ENCODE results near the gene NKX2-4.

NKX2-4 gene

DNA sequence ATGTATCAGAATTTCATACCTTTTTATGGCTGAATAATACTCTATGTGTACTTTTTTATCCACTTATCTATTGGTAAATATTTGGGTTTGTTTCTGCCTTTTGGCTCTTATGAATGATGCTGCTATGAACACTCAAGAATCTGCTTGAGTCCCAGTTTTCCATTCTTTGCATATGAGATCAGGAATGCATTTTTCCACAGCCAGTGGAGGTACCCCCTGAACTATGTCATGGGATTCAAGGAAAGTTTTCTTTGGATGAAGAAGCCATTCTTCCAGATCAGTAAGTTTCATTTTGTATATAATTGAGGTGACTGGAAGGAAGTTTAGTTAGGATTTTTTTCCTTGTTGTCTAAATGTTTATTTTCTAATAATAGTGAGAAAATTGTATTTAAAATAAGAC lies 40.9 kb downstream of the NKX2-4 start:
- peaks cover 18 to 32% of the 10 kb centered on the region in 2 experiments for H3K4me1 ChIP-seq (ENCODE audit: control insufficient read depth in 1 of 2, insufficient read depth in 1 of 2, low read depth in 1 of 2, low read length in 1 of 2)
- H3K27me3 ChIP-seq = no peaks in the 10 kb centered on the region
- H3K36me3 ChIP-seq = peaks cover 44% of the 10 kb centered on the region
- no peaks in the 10 kb centered on the region for H3K9me3 ChIP-seq
- no peak for TF ChIP-seq CTCF (IDR thresholded peaks at IDR 0.05)
- no peak overlapping the region for H3K4me3 ChIP-seq (ENCODE audit: low read depth in 1 of 2, low read length in 1 of 2)
- no peak overlapping the region for H3K27ac ChIP-seq

DNA sequence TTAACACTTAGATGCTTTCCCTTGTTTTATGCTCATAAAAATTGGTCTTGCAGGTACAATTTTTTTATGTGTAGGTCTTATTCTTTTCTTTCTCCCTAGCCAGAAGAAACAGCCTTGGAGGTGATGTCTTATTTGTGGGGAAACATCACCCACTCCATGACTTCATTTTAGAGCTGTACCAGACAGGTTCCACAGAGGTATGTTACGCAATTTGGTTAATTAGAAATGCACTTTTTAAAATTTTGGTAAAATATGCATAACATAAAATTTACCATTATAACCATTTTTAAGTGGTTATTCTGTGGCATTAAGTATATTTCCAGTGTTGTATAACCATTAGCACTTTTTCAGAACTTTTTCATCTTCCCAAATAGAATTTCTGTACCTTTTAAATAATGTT lies 41.3 kb downstream of the NKX2-4 start:
- peaks cover 14 to 28% of the 10 kb centered on the region in 2 experiments for H3K4me1 ChIP-seq (ENCODE audit: control insufficient read depth in 1 of 2, insufficient read depth in 1 of 2, low read depth in 1 of 2, low read length in 1 of 2)
- TF ChIP-seq CTCF (IDR thresholded peaks at IDR 0.05) = no peak
- H3K36me3 ChIP-seq = peaks cover 46% of the 10 kb centered on the region
- no peaks in the 10 kb centered on the region for H3K9me3 ChIP-seq
- no peak overlapping the region for H3K27ac ChIP-seq
- no peaks in the 10 kb centered on the region for H3K27me3 ChIP-seq
- H3K4me3 ChIP-seq (ENCODE audit: low read depth in 1 of 2, low read length in 1 of 2) = no peak overlapping the region

DNA sequence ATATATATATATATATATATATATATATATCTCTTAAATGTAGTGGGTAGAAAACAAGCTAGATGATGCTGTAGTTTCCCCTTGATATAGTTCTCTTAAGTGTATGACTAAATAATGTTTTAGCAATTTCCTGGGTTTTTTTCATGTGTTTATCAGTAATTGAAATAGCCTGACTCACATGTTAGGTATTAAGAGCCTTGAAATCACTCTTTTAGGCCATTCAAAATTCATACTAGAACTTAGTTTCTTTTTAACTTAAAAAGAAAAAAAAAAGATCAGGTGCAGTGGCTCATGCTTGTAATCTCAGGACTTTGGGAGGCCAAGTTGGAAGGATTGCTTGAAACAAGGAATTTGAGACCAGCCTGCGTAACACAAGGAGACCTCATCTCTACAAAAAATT lies 44.1 kb downstream of the NKX2-4 start:
- Histone ChIP-seq H3K27ac (no peak overlapping the region), H3K9me3 (no peaks in the 10 kb centered on the region), H3K4me1 (ENCODE audit: control insufficient read depth in 1 of 2, insufficient read depth in 1 of 2, low read depth in 1 of 2, low read length in 1 of 2) (peaks cover 3 to 16% of the 10 kb centered on the region in 2 experiments), H3K36me3 (peaks cover 60% of the 10 kb centered on the region), H3K27me3 (no peaks in the 10 kb centered on the region), H3K4me3 (ENCODE audit: low read depth in 1 of 2, low read length in 1 of 2) (no peak overlapping the region)
- no peak for TF ChIP-seq CTCF (IDR thresholded peaks at IDR 0.05)

DNA sequence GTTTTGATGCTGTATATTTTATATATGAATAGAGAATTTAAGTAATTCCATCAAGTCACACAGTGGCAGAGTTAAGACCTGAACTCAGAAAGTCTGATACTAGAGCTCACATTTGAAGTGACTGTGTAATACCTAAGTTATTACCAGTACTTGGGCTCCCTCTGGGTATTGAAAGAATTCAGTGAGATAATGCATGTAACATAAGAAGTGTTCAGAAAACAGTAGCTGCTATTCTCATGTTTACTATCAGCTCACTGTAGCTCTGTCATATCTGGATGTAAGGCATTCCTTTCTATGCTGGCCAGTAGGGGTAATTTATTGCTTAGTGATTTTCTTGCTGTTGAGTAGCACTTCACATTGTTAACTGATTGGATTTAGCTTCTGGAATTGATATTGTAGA lies 44.6 kb downstream of the NKX2-4 start:
- no peak overlapping the region for H3K27ac ChIP-seq
- TF ChIP-seq CTCF (IDR thresholded peaks at IDR 0.05) = no peak

More for the DNA sequence above, 44.6 kb downstream of the NKX2-4 start:
- Histone ChIP-seq H3K4me1 (ENCODE audit: control insufficient read depth in 1 of 2, insufficient read depth in 1 of 2, low read depth in 1 of 2, low read length in 1 of 2) (peaks cover 3 to 12% of the 10 kb centered on the region in 2 experiments), H3K36me3 (peaks cover 60% of the 10 kb centered on the region), H3K9me3 (no peaks in the 10 kb centered on the region), H3K4me3 (ENCODE audit: low read depth in 1 of 2, low read length in 1 of 2) (no peak overlapping the region), H3K27me3 (no peaks in the 10 kb centered on the region)
